Loucy (cell line): ENCODE measurements around the gene ANKS4B.

Experiments used
- H2AFZ ChIP-seq: fragments of 200-600 bp; sonication (generic); 2 replicates; pipeline ENCODE4 v1.6.0; 2016; ENCODE audit warnings: antibody characterized with exemption, mild to moderate bottlenecking, low read length, moderate library complexity
- H3F3A ChIP-seq: fragments of 200-600 bp; 2 replicates; pipeline ENCODE4 v1.6.0; 2016; ENCODE audit warnings: antibody characterized with exemption, low read depth, mild to moderate bottlenecking
- H3K27me3 ChIP-seq: fragments of 200-600 bp; sonication (generic); 2 replicates; pipeline ENCODE4 v1.6.1; 2014; ENCODE audit warnings: low read length, mild to moderate bottlenecking; ENCODE audit not compliant: insufficient read depth, poor library complexity, severe bottlenecking
- H3K36me3 ChIP-seq: fragments of 200-600 bp; sonication (generic); 2 replicates; pipeline ENCODE4 v1.6.1; 2016; ENCODE audit warnings: low read length; ENCODE audit not compliant: insufficient read depth
- H3K4me1 ChIP-seq: fragments of 200-600 bp; sonication (generic); 2 replicates; pipeline ENCODE4 v1.5.1; 2014; ENCODE audit warnings: low read length, mild to moderate bottlenecking; ENCODE audit not compliant: insufficient read depth, poor library complexity, severe bottlenecking
- H3K4me2 ChIP-seq: fragments of 200-600 bp; sonication (generic); 2 replicates; pipeline ENCODE4 v1.6.0; 2014; ENCODE audit warnings: antibody characterized with exemption, low read length, low read depth, mild to moderate bottlenecking; ENCODE audit not compliant: poor library complexity, severe bottlenecking
- H3K4me3 ChIP-seq: fragments of 200-600 bp; sonication (generic); 2 replicates; pipeline ENCODE4 v1.5.1; 2014; ENCODE audit warnings: low read length, mild to moderate bottlenecking, mixed read lengths; ENCODE audit not compliant: poor library complexity, severe bottlenecking
- H3K79me2 ChIP-seq: fragments of 200-600 bp; sonication (generic); 2 replicates; pipeline ENCODE4 v1.6.1; 2014; ENCODE audit warnings: low read length; ENCODE audit not compliant: insufficient read depth
- H3K9ac ChIP-seq: fragments of 200-600 bp; sonication (generic); 2 replicates; pipeline ENCODE4 v1.6.0; 2014; ENCODE audit warnings: mild to moderate bottlenecking, low read depth, low read length, moderate library complexity; ENCODE audit not compliant: poor library complexity, severe bottlenecking
- H3K9me2 ChIP-seq: fragments of 200-600 bp; sonication (generic); replicated peaks from 2 replicates; pipeline ENCODE4 v1.6.1; 2016; ENCODE audit warnings: low read depth, low read length, mixed read lengths
- H3K9me3 ChIP-seq: fragments of 200-600 bp; sonication (generic); 2 replicates; pipeline ENCODE4 v1.6.1; 2014; ENCODE audit warnings: mild to moderate bottlenecking, antibody characterized with exemption, low read length, low read depth; ENCODE audit not compliant: insufficient read depth
- H4K20me1 ChIP-seq: fragments of 200-600 bp; sonication (generic); 2 replicates; pipeline ENCODE4 v1.6.0; 2014; ENCODE audit warnings: antibody characterized with exemption, low read length, mild to moderate bottlenecking; ENCODE audit not compliant: insufficient read depth, poor library complexity, severe bottlenecking
- EZH2phosphoT487 ChIP-seq: fragments of 200-600 bp; IDR thresholded peaks from 2 replicates; pipeline ENCODE4 v1.6.1; 2018; ENCODE audit warnings: antibody characterized with exemption, mild to moderate bottlenecking, moderate library complexity, borderline replicate concordance
- TF ChIP-seq, protein P1 (sequence below): fragments of 200-600 bp; sonication (generic); conservative IDR thresholded peaks from 2 replicates; pipeline ENCODE4 v1.5.1; 2014; ENCODE audit warnings: mild to moderate bottlenecking, antibody characterized with exemption, low read length

ANKS4B gene

GRCh38 chr16:21233521-21234150, at the start of gene ANKS4B:
Gene ANKS4B (plus strand): TSS chr16:21233699. CDS start chr16:21233738, 39 bp downstream.
- Histone ChIP-seq H3K36me3 (no peaks in the 10 kb centered on the region), H3K4me1 (no peaks in the 10 kb centered on the region), H3F3A (no peaks in the 10 kb centered on the region), H3K4me2 (no peak within 1 kb of the TSS), H3K9ac (no peak within 1 kb of the TSS), H3K9me2 (no peaks in the 10 kb centered on the region), H3K9me3 (no peaks in the 10 kb centered on the region), H3K4me3 (no peak within 1 kb of the TSS), H3K27me3 (no peaks in the 10 kb centered on the region), H2AFZ (no peak within 1 kb of the TSS), H3K79me2 (no peaks in the 10 kb centered on the region), H4K20me1 (no peaks in the 10 kb centered on the region)
- TF ChIP-seq, protein P1, sequence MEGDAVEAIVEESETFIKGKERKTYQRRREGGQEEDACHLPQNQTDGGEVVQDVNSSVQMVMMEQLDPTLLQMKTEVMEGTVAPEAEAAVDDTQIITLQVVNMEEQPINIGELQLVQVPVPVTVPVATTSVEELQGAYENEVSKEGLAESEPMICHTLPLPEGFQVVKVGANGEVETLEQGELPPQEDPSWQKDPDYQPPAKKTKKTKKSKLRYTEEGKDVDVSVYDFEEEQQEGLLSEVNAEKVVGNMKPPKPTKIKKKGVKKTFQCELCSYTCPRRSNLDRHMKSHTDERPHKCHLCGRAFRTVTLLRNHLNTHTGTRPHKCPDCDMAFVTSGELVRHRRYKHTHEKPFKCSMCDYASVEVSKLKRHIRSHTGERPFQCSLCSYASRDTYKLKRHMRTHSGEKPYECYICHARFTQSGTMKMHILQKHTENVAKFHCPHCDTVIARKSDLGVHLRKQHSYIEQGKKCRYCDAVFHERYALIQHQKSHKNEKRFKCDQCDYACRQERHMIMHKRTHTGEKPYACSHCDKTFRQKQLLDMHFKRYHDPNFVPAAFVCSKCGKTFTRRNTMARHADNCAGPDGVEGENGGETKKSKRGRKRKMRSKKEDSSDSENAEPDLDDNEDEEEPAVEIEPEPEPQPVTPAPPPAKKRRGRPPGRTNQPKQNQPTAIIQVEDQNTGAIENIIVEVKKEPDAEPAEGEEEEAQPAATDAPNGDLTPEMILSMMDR: no peak
- TF ChIP-seq EZH2phosphoT487: no peak

- Histone ChIP-seq H3K79me2 (no peaks in the 10 kb centered on the region), H3K9me3 (no peaks in the 10 kb centered on the region), H3K4me3 (no peak overlapping the region), H4K20me1 (no peaks in the 10 kb centered on the region), H3F3A (no peaks in the 10 kb centered on the region), H3K36me3 (peaks cover 16% of the 10 kb centered on the region; the same call in 1 of the 2 replicates), H3K9me2 (no peaks in the 10 kb centered on the region), H3K27me3 (no peaks in the 10 kb centered on the region), H3K9ac (no peak overlapping the region), H3K4me2 (no peak overlapping the region), H2AFZ (no peak overlapping the region), H3K4me1 (no peaks in the 10 kb centered on the region)
- TF ChIP-seq EZH2phosphoT487: no peak
- TF ChIP-seq, protein P1: no peak
Observed at GRCh38 chr16:21183995-21184394, 49.5 kb upstream of the ANKS4B start.

DNA sequence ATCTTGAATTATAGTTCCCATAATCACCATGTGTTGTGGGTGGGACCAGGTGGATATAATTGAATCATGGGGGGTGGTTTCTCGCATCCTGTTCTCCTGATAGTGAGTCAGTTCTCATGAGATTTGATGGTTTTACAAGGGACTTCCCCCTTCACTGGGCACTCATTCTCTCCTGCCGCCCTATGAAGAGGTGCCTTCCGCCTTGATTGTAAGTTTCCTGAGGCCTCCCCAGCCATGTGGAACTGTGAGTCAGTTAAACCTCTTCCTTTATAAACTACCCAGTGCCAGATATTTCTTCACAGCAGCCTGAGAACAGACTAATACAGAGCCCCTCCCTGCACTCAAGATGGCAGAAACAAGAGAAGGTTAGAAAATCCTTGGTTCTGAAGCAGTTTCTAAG, 48.7 kb upstream of the ANKS4B start:
- H4K20me1 ChIP-seq: no peaks in the 10 kb centered on the region
- no peak overlapping the region for H3K9ac ChIP-seq
- no peak overlapping the region for H2AFZ ChIP-seq
- H3K79me2 ChIP-seq: no peaks in the 10 kb centered on the region
- no peaks in the 10 kb centered on the region for H3K9me3 ChIP-seq
- H3K27me3 ChIP-seq: no peaks in the 10 kb centered on the region
- TF ChIP-seq EZH2phosphoT487: no peak
- TF ChIP-seq, protein P1: no peak
- H3K4me2 ChIP-seq: no peak overlapping the region
- H3K4me3 ChIP-seq: no peak overlapping the region
- peaks cover 14% of the 10 kb centered on the region; the same call in 1 of the 2 replicates for H3K36me3 ChIP-seq
- no peaks in the 10 kb centered on the region for H3K4me1 ChIP-seq
- no peaks in the 10 kb centered on the region for H3F3A ChIP-seq
- H3K9me2 ChIP-seq: no peaks in the 10 kb centered on the region
